Fibroblast of peridontal ligament (primary cell): Measurements from ENCODE around the gene LPCAT2.
"Not testable (repeated sequence)": the region's sequence is repeated elsewhere in the genome, so short reads cannot be mapped to it uniquely, and the experiment has no call there.

Experiments used
- DNase-seq: peaks from one replicate; pipeline ENCODE4 v3.0.0-alpha.2; 2010; ENCODE audit errors: extremely low read depth

LPCAT2 gene

GRCh38 chr16:55605754-55606336 lies 97.0 kb downstream of the LPCAT2 start:
- peak; percentile 86 for DNase-seq

GRCh38 chr16:55613613-55614335 lies 104.9 kb downstream of the LPCAT2 start:
- no peak for DNase-seq

GRCh38 chr16:55615071-55615470 lies 106.2 kb downstream of the LPCAT2 start:
- DNase-seq, result no peak

- not testable (repeated sequence) for DNase-seq
Measured at GRCh38 chr16:55615670-55616069, 106.8 kb downstream of the LPCAT2 start.

- DNase-seq, result no peak
Measured at GRCh38 chr16:55621771-55622170, 112.9 kb downstream of the LPCAT2 start.

- DNase-seq, result peak; percentile 56
Measured at GRCh38 chr16:55622272-55622671, 113.4 kb downstream of the LPCAT2 start.

- no peak for DNase-seq
Measured at GRCh38 chr16:55622930-55623561, 114.2 kb downstream of the LPCAT2 start.

- DNase-seq, result no peak
Measured at GRCh38 chr16:55623640-55624039, 114.8 kb downstream of the LPCAT2 start.

- no peak for DNase-seq
Measured at GRCh38 chr16:55624696-55625095, 115.8 kb downstream of the LPCAT2 start.

GRCh38 chr16:55625843-55626242 lies 117.0 kb downstream of the LPCAT2 start:
- DNase-seq, result no peak

- no peak for DNase-seq
Measured at GRCh38 chr16:55628306-55628968, 119.6 kb downstream of the LPCAT2 start.

- no peak for DNase-seq
Measured at GRCh38 chr16:55630774-55631173, 121.9 kb downstream of the LPCAT2 start.

GRCh38 chr16:55632259-55632658 lies 123.4 kb downstream of the LPCAT2 start:
- DNase-seq, result no peak

GRCh38 chr16:55634193-55634592 lies 125.3 kb downstream of the LPCAT2 start:
- no peak for DNase-seq
